KOPT-K1 (cell line): ENCODE data around the gene SYT1.

Source experiments
- H3K27ac ChIP-seq: fragments of 200-600 bp; sonication (generic); 2 replicates; pipeline ENCODE4 v1.5.1; 2016; ENCODE audit warnings: antibody characterized with exemption, mild to moderate bottlenecking, low read depth, low read length; ENCODE audit not compliant: poor library complexity, severe bottlenecking
- H3K36me3 ChIP-seq: fragments of 200-600 bp; sonication (generic); 2 replicates; pipeline ENCODE4 v1.5.1; 2017; ENCODE audit warnings: antibody characterized with exemption, mild to moderate bottlenecking, low read length, moderate library complexity; ENCODE audit not compliant: insufficient read depth
- H3K9me3 ChIP-seq: fragments of 200-600 bp; sonication (generic); 2 replicates; pipeline ENCODE4 v1.5.1; 2017; ENCODE audit warnings: antibody characterized with exemption, low read length, mild to moderate bottlenecking; ENCODE audit not compliant: insufficient read depth, poor library complexity, severe bottlenecking

Gene SYT1

GRCh38 chr12:78878866-78879265 is 14.3 kb downstream of the SYT1 start:
- Histone ChIP-seq H3K9me3 (no peaks in the 10 kb centered on the region), H3K36me3 (peaks cover 11% of the 10 kb centered on the region), H3K27ac (no peak overlapping the region)

- Histone ChIP-seq H3K9me3 (no peaks in the 10 kb centered on the region), H3K36me3 (peaks cover 11% of the 10 kb centered on the region), H3K27ac (no peak overlapping the region)
Observed at GRCh38 chr12:78880078-78880477, 15.5 kb downstream of the SYT1 start.

GRCh38 chr12:78881685-78882084 is 17.1 kb downstream of the SYT1 start:
- Histone ChIP-seq H3K9me3 (no peaks in the 10 kb centered on the region), H3K27ac (no peak overlapping the region), H3K36me3 (peaks cover 11% of the 10 kb centered on the region)

GRCh38 chr12:78885466-78885865 is 20.9 kb downstream of the SYT1 start:
- H3K27ac ChIP-seq = no peak overlapping the region
- no peaks in the 10 kb centered on the region for H3K9me3 ChIP-seq
- H3K36me3 ChIP-seq = no peaks in the 10 kb centered on the region

- Histone ChIP-seq H3K36me3 (no peaks in the 10 kb centered on the region), H3K9me3 (no peaks in the 10 kb centered on the region), H3K27ac (no peak overlapping the region)
Observed at GRCh38 chr12:78886719-78887407, 22.3 kb downstream of the SYT1 start.

- H3K9me3 ChIP-seq = no peaks in the 10 kb centered on the region
- no peak overlapping the region for H3K27ac ChIP-seq
- no peaks in the 10 kb centered on the region for H3K36me3 ChIP-seq
Observed at GRCh38 chr12:78887444-78887843, 22.9 kb downstream of the SYT1 start.

- Histone ChIP-seq H3K27ac (no peak overlapping the region), H3K36me3 (no peaks in the 10 kb centered on the region), H3K9me3 (no peaks in the 10 kb centered on the region)
Observed at GRCh38 chr12:78888568-78888967, 24.0 kb downstream of the SYT1 start.

- Histone ChIP-seq H3K27ac (no peak overlapping the region), H3K36me3 (no peaks in the 10 kb centered on the region), H3K9me3 (no peaks in the 10 kb centered on the region)
Observed at GRCh38 chr12:78891646-78892353, 27.2 kb downstream of the SYT1 start.

- Histone ChIP-seq H3K9me3 (no peaks in the 10 kb centered on the region), H3K36me3 (no peaks in the 10 kb centered on the region; the same call in 1 of the 2 replicates), H3K27ac (no peak overlapping the region)
Observed at GRCh38 chr12:78898416-78898815, 33.8 kb downstream of the SYT1 start.

GRCh38 chr12:78914859-78915331 is 50.3 kb downstream of the SYT1 start:
- no peaks in the 10 kb centered on the region for H3K36me3 ChIP-seq
- no peaks in the 10 kb centered on the region for H3K9me3 ChIP-seq
- H3K27ac ChIP-seq = no peak overlapping the region

GRCh38 chr12:78916845-78917480 is 52.4 kb downstream of the SYT1 start:
- no peaks in the 10 kb centered on the region for H3K36me3 ChIP-seq
- no peak overlapping the region for H3K27ac ChIP-seq
- H3K9me3 ChIP-seq = no peaks in the 10 kb centered on the region

GRCh38 chr12:78917513-78917912 is 52.9 kb downstream of the SYT1 start:
- Histone ChIP-seq H3K27ac (no peak overlapping the region), H3K36me3 (no peaks in the 10 kb centered on the region), H3K9me3 (no peaks in the 10 kb centered on the region)

GRCh38 chr12:78918268-78918667 is 53.7 kb downstream of the SYT1 start:
- no peaks in the 10 kb centered on the region for H3K9me3 ChIP-seq
- H3K36me3 ChIP-seq = no peaks in the 10 kb centered on the region
- H3K27ac ChIP-seq = no peak overlapping the region

- Histone ChIP-seq H3K36me3 (no peaks in the 10 kb centered on the region), H3K27ac (no peak overlapping the region), H3K9me3 (no peaks in the 10 kb centered on the region)
Observed at GRCh38 chr12:78928200-78929074, 63.9 kb downstream of the SYT1 start.

GRCh38 chr12:78929075-78929418 is 64.5 kb downstream of the SYT1 start:
- no peaks in the 10 kb centered on the region for H3K9me3 ChIP-seq
- H3K36me3 ChIP-seq = no peaks in the 10 kb centered on the region
- H3K27ac ChIP-seq = no peak overlapping the region
